Adrenal gland (tissue), 12 donors: Measurements from ENCODE around the gene MALRD1. TPM values are rescaled to one million over a fixed set of nuclear protein-coding genes. Genes with fewer than 3 reads are reported as not detected.

Experiments used
- DNase-seq, 7 donors: peaks; one replicate each; pipeline ENCODE4 v3.0.0-alpha.2; 2019 to 2020
- H3K27ac ChIP-seq, 5 donors: fragments of 200-600 bp; sonication (generic) in 4 of 5; 1 replicate in 3 of 5; 2 replicates in 2 of 5; pipeline versions ENCODE4 v1.5.1 to v1.8.0; 2016 to 2020; ENCODE audit warnings: mild to moderate bottlenecking in 1 of 5
- H3K27me3 ChIP-seq: fragments of 200-600 bp; 2 replicates; pipeline ENCODE4 v1.8.0; 2021
- H3K36me3 ChIP-seq, 2 donors: fragments of 200-600 bp; replicated peaks in 1 of 2; 1 replicate in 1 of 2; 2 replicates in 1 of 2; pipeline versions ENCODE4 v1.5.1 to v1.8.0; 2018 to 2022
- H3K4me1 ChIP-seq, 2 donors: fragments of 200-600 bp; replicated peaks in 1 of 2; 1 replicate in 1 of 2; 2 replicates in 1 of 2; pipeline versions ENCODE4 v1.5.1 to v1.8.0; 2018 to 2021
- H3K4me3 ChIP-seq, 4 donors: fragments of 200-600 bp; sonication (generic) in 3 of 4; one replicate each; pipeline ENCODE4 v1.5.1; 2016 to 2018
- H3K9me3 ChIP-seq, 3 donors: fragments of 200-600 bp; sonication (generic) in 1 of 3; replicated peaks in 1 of 3; 1 replicate in 2 of 3; 2 replicates in 1 of 3; pipeline versions ENCODE4 v1.5.1 to v1.8.0; 2016 to 2021
- POLR2A ChIP-seq, 2 donors: fragments of 450-650 bp; IDR thresholded peaks; one replicate each; pipeline ENCODE4 v1.6.1; 2017; ENCODE audit warnings: antibody characterized with exemption in 2 of 2, mild to moderate bottlenecking in 2 of 2, moderate library complexity in 1 of 2
- WGBS, 4 donors: extraction: QIAGEN DNeasy Blood & Tissue Kit in 2 of 4; methylation state at CpG; one replicate each; pipeline versions ENCODE4 v1.1.5 to v1.1.7; 2013 to 2017; 5-methylcytosine and 5-hydroxymethylcytosine counted together
- intact Hi-C, 2 donors: fragments of 100-400 bp; cut with DNase I; formaldehyde crosslinking; loops; one replicate each; pipeline versions ENCODE4 v1.14.1 to v1.15.0; 2022 to 2023
- polyA plus RNA-seq, 3 donors: library from polyadenylated mRNA; stranded (reverse); fragments of 200-250 nt in 2 of 3; fragments of 350-450 nt in 1 of 3; fragmentation: Illumina TruSeq in 1 of 3; extraction: RNeasy Lipid Tissue Mini Kit (QIAGEN cat#74804) in 1 of 3; gene quantifications; one replicate each; pipeline ENCODE4 v1.2.3, GENCODE V29; 2013 to 2014
- total RNA-seq, 9 donors: library from RNA; depleted of rRNA in 4 of 9; stranded (reverse); fragments of >200 nt in 4 of 9; fragments of 120-200 nt in 1 of 9; fragmentation: NEBNext Ultra II Directional in 1 of 9; extraction: Animal tissue kit (Norgen Biotek cat#: 25700) in 1 of 9; gene quantifications; one replicate each; pipeline versions ENCODE4 v1.1.0 to v1.2.4, GENCODE V29; 2013 to 2023
- TF ChIP-seq, protein P1 (sequence below), 6 experiments: fragments of 450-650 bp in 4 of 6; fragments of 200-600 bp in 2 of 6; sonication (generic) in 1 of 6; IDR thresholded peaks; 1 replicate in 5 of 6; 2 replicates in 1 of 6; pipeline versions ENCODE4 v1.5.1 to v1.8.0; 2016 to 2021; ENCODE audit warnings: antibody characterized with exemption in 6 of 6, mild to moderate bottlenecking in 2 of 6, moderate library complexity in 1 of 6
- donor health status: healthy with polysubstance abuse.
- donor health status: Bipolar disorder and iron deficiency.
- donor health status: DM: yes; HTN: yes; CAD: no.
- donor health status: DM: no; HTN: no; CAD: no.
- donor health status: DM: no; HTN: no; CAD: no.
- donor health status: DM: yes; HTN: yes; CAD: no.

The MALRD1 gene
- total and polyA plus RNA-seq, 12 donors: 0.48 to 6.2 (median 1.9) TPM

DNA sequence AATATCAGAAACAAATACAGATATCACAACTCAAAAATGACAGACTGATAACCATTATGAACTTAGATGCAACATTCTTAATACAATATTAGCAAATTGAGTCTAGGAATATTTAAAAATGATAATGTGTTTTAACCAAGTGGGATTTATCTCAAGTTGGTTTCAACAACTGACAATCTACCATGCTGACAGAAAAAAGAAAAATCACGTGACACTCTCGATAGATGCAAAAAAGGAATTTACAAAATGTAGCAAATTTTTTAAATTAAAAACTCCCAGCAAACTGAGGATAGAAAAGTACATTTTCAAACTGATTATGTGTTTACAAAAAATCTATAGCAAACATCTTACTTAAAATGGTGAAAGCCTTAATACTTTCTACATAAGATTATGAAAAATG, 177.4 kb downstream of the MALRD1 start:
- Histone ChIP-seq H3K36me3 (no peaks in the 10 kb centered on the region), H3K27me3 (no peaks in the 10 kb centered on the region), H3K4me3 (no peak overlapping the region), H3K9me3 (no peaks in the 10 kb centered on the region), H3K27ac (no peak overlapping the region), H3K4me1 (no peaks in the 10 kb centered on the region)
- intact Hi-C loops: no loop called here
- TF ChIP-seq POLR2A (IDR thresholded peaks at IDR 0.05): no peak
- TF ChIP-seq, protein P1, sequence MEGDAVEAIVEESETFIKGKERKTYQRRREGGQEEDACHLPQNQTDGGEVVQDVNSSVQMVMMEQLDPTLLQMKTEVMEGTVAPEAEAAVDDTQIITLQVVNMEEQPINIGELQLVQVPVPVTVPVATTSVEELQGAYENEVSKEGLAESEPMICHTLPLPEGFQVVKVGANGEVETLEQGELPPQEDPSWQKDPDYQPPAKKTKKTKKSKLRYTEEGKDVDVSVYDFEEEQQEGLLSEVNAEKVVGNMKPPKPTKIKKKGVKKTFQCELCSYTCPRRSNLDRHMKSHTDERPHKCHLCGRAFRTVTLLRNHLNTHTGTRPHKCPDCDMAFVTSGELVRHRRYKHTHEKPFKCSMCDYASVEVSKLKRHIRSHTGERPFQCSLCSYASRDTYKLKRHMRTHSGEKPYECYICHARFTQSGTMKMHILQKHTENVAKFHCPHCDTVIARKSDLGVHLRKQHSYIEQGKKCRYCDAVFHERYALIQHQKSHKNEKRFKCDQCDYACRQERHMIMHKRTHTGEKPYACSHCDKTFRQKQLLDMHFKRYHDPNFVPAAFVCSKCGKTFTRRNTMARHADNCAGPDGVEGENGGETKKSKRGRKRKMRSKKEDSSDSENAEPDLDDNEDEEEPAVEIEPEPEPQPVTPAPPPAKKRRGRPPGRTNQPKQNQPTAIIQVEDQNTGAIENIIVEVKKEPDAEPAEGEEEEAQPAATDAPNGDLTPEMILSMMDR (IDR thresholded peaks at IDR 0.05): no peak
- DNase-seq: no peak
- 87 to 97% (median 89%) methylated on average over 2 of the region's 2 CpGs for WGBS, 4 donors

DNA sequence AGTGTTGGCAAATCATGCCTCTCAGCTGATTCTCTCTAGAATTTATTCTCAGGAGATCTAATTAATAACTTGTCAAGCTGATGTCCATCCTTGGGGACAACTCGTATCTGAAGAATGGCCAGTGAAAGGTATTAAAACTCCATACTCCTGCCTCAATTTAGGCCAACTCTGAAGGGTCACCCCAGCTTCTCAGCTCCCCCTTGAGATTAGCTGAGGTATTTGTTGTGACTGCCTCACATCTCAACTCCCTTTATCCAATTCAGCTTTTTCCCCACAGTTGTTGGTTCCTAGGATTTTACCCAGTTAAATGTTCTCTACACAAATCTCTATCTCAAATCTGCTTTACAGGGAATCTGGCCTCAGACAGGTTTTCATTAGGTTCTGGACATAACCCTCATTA, 182.4 kb downstream of the MALRD1 start:
- no peaks in the 10 kb centered on the region for H3K36me3 ChIP-seq
- DNase-seq: no peak
- H3K27ac ChIP-seq: no peak overlapping the region
- H3K4me3 ChIP-seq: no peak overlapping the region
- H3K4me1 ChIP-seq: no peaks in the 10 kb centered on the region
- no peaks in the 10 kb centered on the region for H3K9me3 ChIP-seq
- no peak for TF ChIP-seq POLR2A (IDR thresholded peaks at IDR 0.05)
- TF ChIP-seq, protein P1 (IDR thresholded peaks at IDR 0.05): no peak
- WGBS, 4 donors: 57 to 74% (median 67%) methylated on average over 1 of the region's 1 CpG
- H3K27me3 ChIP-seq: no peaks in the 10 kb centered on the region
- intact Hi-C loops: no loop called here

DNA sequence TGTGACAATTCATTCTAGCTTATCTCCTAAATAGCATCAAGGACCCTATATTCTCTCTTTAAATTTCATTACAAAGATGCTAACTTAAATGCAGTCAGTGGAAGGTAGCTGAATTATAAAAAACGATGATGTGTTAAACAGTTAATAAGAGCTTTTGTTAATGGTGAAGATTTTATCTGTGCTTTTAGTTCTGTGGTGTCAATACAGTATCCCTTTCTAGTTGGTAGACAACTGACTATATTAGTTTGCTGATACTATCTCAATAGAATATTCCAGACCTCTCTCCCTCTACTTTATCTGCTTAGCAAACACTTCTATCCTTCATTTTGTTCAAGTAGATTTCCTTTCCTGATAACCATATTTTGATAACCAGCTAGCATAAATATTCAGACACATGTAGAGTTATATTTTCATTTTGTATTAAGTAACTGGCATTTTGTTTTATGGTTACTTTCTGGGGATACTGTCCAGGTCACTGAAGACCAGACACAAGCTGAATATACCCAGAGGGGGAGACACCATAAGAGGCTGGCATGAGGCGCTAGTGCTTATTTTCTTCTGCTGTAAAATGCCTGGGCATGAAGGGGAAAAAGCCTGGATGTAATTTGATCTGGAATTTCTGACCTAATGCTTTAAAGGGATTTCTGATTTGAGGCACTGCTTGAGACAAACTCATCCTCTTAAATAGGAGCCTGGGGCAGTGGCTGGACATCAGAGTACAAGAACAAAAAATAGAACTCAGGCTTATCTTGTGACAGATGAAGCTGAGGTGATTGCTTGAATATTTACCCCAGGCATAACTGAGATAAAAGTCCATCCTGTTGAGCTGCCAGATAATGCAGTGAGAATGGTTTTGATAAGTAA, 197.5 kb downstream of the MALRD1 start:
- WGBS, 4 donors: 64 to 73% (median 69%) methylated on average over 2 of the region's 2 CpGs
- Histone ChIP-seq H3K9me3 (no peaks in the 10 kb centered on the region), H3K36me3 (no peaks in the 10 kb centered on the region), H3K27me3 (no peaks in the 10 kb centered on the region), H3K4me1 (no peaks in the 10 kb centered on the region), H3K27ac (no peak overlapping the region), H3K4me3 (no peak overlapping the region)
- intact Hi-C loops: no loop called here
- DNase-seq: no peak
- TF ChIP-seq, protein P1 (IDR thresholded peaks at IDR 0.05): no peak
- no peak for TF ChIP-seq POLR2A (IDR thresholded peaks at IDR 0.05)

DNA sequence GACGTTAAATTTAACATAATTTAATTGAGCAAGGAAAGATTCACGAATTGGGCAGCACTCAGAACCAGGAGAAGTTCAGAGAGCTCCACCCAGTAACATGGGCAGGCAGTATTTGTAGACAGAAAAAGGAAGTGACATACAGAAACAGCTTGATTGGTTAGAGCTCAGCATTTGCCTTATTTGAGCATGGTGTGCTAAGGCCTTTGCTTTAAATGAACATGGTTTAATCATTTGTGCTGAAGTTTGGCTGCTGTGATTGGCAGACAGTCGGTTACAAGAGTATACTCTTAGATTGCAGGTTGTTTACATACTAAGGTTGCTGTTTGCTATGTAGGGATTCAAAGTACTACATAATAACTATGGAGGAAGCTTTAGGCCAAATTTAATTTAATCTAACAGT, 199.2 kb downstream of the MALRD1 start:
- H3K9me3 ChIP-seq: no peaks in the 10 kb centered on the region
- no peak overlapping the region for H3K27ac ChIP-seq
- no peaks in the 10 kb centered on the region for H3K36me3 ChIP-seq
- H3K4me3 ChIP-seq: no peak overlapping the region
- DNase-seq: no peak
- no peaks in the 10 kb centered on the region for H3K27me3 ChIP-seq
- 75 to 84% (median 80%) methylated on average over 3 of the region's 3 CpGs for WGBS, 4 donors
- H3K4me1 ChIP-seq: no peaks in the 10 kb centered on the region
- TF ChIP-seq, protein P1 (IDR thresholded peaks at IDR 0.05): no peak
- no peak for TF ChIP-seq POLR2A (IDR thresholded peaks at IDR 0.05)
- intact Hi-C loops: no loop called here
